Sigmoid colon (tissue), 7 donors: ENCODE measurements around the gene CAD. TPM values are rescaled to one million over a fixed set of nuclear protein-coding genes. Genes with fewer than 3 reads are reported as not detected.
"Not testable (repeated sequence)": the region's sequence is repeated elsewhere in the genome, so short reads cannot be mapped to it uniquely, and the experiment has no call there.

Experiments used
- DNase-seq: peaks from one replicate; pipeline ENCODE4 v3.0.0-alpha.2; 2019
- H3K27ac ChIP-seq, 4 donors: fragments of 200-600 bp; sonication (generic); one replicate each; pipeline ENCODE4 v1.5.1; 2016 to 2019; ENCODE audit warnings: mild to moderate bottlenecking in 1 of 4
- H3K27me3 ChIP-seq, 3 donors: fragments of 200-600 bp; sonication (generic); one replicate each; pipeline ENCODE4 v1.5.1; 2019; ENCODE audit warnings: mild to moderate bottlenecking in 1 of 3
- H3K36me3 ChIP-seq, 4 donors: fragments of 200-600 bp; sonication (generic); one replicate each; pipeline ENCODE4 v1.5.1; 2016 to 2019
- H3K4me1 ChIP-seq, 4 donors: fragments of 200-600 bp; sonication (generic); one replicate each; pipeline ENCODE4 v1.5.1; 2017 to 2019
- H3K4me3 ChIP-seq, 4 donors: fragments of 200-600 bp; sonication (generic); one replicate each; pipeline ENCODE4 v1.5.1; 2017 to 2019; ENCODE audit warnings: mild to moderate bottlenecking in 2 of 4, moderate library complexity in 1 of 4
- H3K9me3 ChIP-seq, 4 donors: fragments of 200-600 bp in 3 of 4; sonication (generic) in 3 of 4; one replicate each; pipeline versions ENCODE4 v1.5.1 to v1.6.1; 2013 to 2019
- EP300 ChIP-seq, 4 donors: sonication (generic); formaldehyde crosslinking; IDR thresholded peaks; one replicate each; pipeline ENCODE4 v1.6.1; 2017; ENCODE audit warnings: antibody characterized with exemption in 4 of 4
- POLR2A ChIP-seq, 2 donors: fragments of 450-650 bp; IDR thresholded peaks; one replicate each; pipeline ENCODE4 v1.6.1; 2016; ENCODE audit warnings: antibody characterized with exemption in 2 of 2, mild to moderate bottlenecking in 2 of 2, moderate library complexity in 2 of 2
- POLR2AphosphoS5 ChIP-seq, 4 donors: sonication (generic); formaldehyde crosslinking; IDR thresholded peaks; one replicate each; pipeline ENCODE4 v1.6.1; 2017; ENCODE audit warnings: antibody characterized with exemption in 4 of 4
- WGBS, 2 donors: extraction: QIAGEN DNeasy Blood & Tissue Kit; methylation state at CpG; one replicate each; pipeline ENCODE4 v1.1.7; 2013; 5-methylcytosine and 5-hydroxymethylcytosine counted together
- intact Hi-C: fragments of 100-400 bp; cut with DNase I; formaldehyde crosslinking; loops from one replicate; pipeline ENCODE4 v1.15.1; 2023
- polyA plus RNA-seq, 3 donors: library from polyadenylated mRNA; stranded (reverse); fragments of 200-250 nt; gene quantifications; one replicate each; pipeline ENCODE4 v1.2.3, GENCODE V29; 2013
- total RNA-seq, 4 donors: library from RNA; depleted of rRNA; stranded (reverse); fragments of >200 nt; gene quantifications; one replicate each; pipeline ENCODE4 v1.1.0, GENCODE V29; 2016
- TF ChIP-seq, protein P1 (sequence below), 4 experiments: fragments of 450-650 bp in 3 of 4; fragments of 200-600 bp in 1 of 4; IDR thresholded peaks; one replicate each; pipeline ENCODE4 v1.5.1; 2016 to 2019; ENCODE audit warnings: antibody characterized with exemption in 4 of 4, mild to moderate bottlenecking in 3 of 4, moderate library complexity in 2 of 4
- donor health status: healthy with polysubstance abuse.
- donor health status: Bipolar disorder and iron deficiency.
- donor health status: healthy.

The CAD gene
- total and polyA plus RNA-seq, 7 donors, result 1.8 to 27.4 (median 12.8) TPM

DNA sequence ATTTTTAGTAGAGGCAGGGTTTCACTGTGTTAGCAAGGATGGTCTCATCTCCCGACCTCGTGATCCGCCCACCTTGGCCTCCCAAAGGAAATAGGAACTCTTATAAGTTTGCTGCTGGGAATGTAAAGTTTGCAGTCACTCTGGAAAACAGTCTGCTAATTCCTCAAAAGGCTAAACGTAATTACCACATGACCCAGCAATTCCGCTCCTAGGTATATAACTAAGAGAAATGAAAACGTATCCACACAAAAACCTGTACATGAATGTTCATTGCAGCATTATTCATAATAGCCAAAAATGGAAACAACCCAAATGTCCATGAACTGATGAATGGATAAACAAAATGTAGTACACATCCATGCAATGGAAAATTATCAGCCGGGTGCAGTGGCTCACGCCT lies 27.2 kb upstream of the CAD start:
- 93% methylated on average over 8 of the region's 8 CpGs for WGBS, 2 donors
- DNase-seq, result no peak
- H3K27ac ChIP-seq, result no peak overlapping the region
- no peaks in the 10 kb centered on the region for H3K36me3 ChIP-seq
- no peak for TF ChIP-seq POLR2A (IDR thresholded peaks at IDR 0.05)
- TF ChIP-seq EP300 (IDR thresholded peaks at IDR 0.05), result no peak
- TF ChIP-seq, protein P1, sequence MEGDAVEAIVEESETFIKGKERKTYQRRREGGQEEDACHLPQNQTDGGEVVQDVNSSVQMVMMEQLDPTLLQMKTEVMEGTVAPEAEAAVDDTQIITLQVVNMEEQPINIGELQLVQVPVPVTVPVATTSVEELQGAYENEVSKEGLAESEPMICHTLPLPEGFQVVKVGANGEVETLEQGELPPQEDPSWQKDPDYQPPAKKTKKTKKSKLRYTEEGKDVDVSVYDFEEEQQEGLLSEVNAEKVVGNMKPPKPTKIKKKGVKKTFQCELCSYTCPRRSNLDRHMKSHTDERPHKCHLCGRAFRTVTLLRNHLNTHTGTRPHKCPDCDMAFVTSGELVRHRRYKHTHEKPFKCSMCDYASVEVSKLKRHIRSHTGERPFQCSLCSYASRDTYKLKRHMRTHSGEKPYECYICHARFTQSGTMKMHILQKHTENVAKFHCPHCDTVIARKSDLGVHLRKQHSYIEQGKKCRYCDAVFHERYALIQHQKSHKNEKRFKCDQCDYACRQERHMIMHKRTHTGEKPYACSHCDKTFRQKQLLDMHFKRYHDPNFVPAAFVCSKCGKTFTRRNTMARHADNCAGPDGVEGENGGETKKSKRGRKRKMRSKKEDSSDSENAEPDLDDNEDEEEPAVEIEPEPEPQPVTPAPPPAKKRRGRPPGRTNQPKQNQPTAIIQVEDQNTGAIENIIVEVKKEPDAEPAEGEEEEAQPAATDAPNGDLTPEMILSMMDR (IDR thresholded peaks at IDR 0.05), result no peak
- TF ChIP-seq POLR2AphosphoS5 (IDR thresholded peaks at IDR 0.05), result no peak
- peaks cover 0 to 10% (median 3%) of the 10 kb centered on the region in 4 donors for H3K4me1 ChIP-seq
- no peak overlapping the region for H3K4me3 ChIP-seq
- intact Hi-C loops, result loop anchor here (2.0 kb wide), 1 partner anchor 91 kb away; no protein-coding TSS in a partner anchor
- H3K9me3 ChIP-seq, result no peaks in the 10 kb centered on the region
- H3K27me3 ChIP-seq, result no peaks in the 10 kb centered on the region

DNA sequence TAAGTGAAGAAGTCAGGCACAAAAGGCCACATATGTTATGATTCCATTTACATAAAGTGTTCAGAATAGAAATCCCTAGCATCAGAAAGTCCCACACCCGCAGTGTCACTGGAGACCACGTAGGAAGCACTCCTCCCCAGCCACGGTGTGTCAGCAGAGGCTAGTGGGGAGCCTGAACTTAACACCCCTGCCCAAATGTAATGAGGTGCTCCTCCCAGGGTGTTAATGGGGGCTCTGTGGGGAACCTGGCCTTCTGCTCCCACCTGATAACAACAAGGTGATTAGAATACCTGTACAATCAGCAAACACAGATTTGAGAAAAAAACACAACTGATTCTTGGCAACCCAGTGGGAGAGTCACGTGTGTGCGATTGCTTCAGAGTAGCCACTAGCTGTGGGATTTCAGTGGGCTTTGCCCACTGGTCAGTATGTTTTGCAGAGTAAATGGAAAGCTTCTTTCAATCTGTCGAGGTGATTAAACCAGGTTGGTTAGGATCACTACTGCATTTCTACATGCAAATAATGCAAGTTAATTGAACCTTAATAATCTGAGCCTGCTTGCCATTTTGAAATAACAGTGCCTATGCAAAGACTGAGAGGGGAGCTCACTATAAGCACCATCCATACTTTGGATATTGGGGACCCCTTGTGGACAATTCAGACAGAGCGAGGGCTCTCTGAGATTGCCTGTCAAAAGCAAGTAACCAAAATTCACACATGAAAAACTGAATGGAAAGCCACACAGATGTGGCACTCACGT lies 25.9 kb upstream of the CAD start:
- WGBS, 2 donors, result 51 to 55% methylated on average over 8 of the region's 8 CpGs
- H3K4me3 ChIP-seq, result no peak overlapping the region
- intact Hi-C loops, result loop anchor here (2.0 kb wide), 1 partner anchor 92 kb away; no protein-coding TSS in a partner anchor
- DNase-seq, result no peak
- H3K36me3 ChIP-seq, result no peaks in the 10 kb centered on the region
- H3K9me3 ChIP-seq, result no peaks in the 10 kb centered on the region
- no peaks in the 10 kb centered on the region for H3K27me3 ChIP-seq
- no peak overlapping the region for H3K27ac ChIP-seq
- H3K4me1 ChIP-seq, result no peaks in the 10 kb centered on the region
- TF ChIP-seq POLR2A (IDR thresholded peaks at IDR 0.05), result no peak
- TF ChIP-seq, protein P1 (IDR thresholded peaks at IDR 0.05), result peak in 3 of 4 experiments; percentile 11 to 51 (median 25)

DNA sequence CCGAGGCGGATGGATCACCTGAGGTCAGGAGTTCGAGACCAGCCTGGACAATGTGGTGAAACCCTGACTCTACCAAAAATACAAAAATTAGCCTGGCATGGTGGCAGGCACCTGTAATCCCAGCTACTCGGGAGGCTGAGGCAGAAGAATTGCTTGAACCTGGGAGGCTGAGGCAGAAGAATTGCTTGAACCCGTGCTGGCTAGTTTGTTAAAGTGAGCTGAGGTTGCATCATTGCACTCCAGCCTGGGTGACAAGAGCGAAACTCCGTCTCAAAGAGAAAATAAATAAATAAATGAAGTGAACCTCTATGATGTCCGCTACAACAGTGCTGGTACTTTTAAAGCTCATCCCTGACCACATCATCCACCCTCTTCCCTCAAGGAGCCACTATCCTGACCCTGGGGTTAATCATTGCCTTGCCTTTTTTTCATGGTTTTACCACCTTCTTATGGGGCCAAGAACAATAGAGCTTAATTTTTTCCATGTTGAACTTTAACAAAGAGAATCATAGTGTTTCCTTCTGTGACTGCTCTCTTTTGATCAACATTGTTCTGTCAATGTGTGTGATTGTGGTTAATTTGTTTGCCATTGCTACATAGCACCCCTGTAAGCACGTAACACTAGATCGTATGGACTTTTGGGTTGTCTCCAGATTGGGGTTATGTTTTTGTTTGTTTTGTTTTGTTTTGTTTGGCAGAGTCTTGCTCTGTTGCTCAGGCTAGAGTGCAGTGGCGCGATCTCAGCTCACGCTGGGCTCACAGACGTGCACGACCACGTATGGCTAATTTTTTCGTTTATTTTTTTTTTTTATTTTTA lies 22.4 kb upstream of the CAD start:
- Histone ChIP-seq H3K27ac (no peak overlapping the region), H3K4me1 (no peaks in the 10 kb centered on the region), H3K36me3 (peaks cover 0 to under 1% (median 0%) of the 10 kb centered on the region in 4 donors), H3K27me3 (no peaks in the 10 kb centered on the region), H3K9me3 (no peaks in the 10 kb centered on the region), H3K4me3 (no peak overlapping the region)
- no peak for DNase-seq
- WGBS, 2 donors, result 24 to 67% methylated on average over 17 of the region's 17 CpGs
- no peak for TF ChIP-seq EP300 (IDR thresholded peaks at IDR 0.05)
- no peak for TF ChIP-seq POLR2AphosphoS5 (IDR thresholded peaks at IDR 0.05)
- TF ChIP-seq, protein P1 (IDR thresholded peaks at IDR 0.05), result no peak
- TF ChIP-seq POLR2A (IDR thresholded peaks at IDR 0.05), result no peak
- intact Hi-C loops, result no loop called here

DNA sequence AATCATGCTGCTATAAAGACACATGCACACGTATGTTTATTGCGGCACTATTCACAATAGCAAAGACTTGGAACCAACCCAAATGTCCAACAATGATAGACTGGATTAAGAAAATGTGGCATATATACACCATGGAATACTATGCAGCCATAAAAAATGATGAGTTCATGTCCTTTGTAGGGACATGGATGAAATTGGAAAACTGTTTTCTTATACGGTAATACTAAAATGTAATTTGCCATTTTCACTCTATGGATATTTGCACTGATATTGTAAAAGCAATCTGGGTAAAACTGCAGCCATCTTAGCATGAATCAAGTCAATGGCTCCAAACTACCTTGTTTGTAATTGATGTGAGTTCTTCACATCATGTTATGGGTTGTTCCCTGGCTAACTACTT lies 21.4 kb upstream of the CAD start:
- WGBS, 2 donors, result 41 to 75% methylated on average over 3 of the region's 3 CpGs
- H3K27ac ChIP-seq, H3K4me3 ChIP-seq, H3K27me3 ChIP-seq, intact Hi-C loops, H3K4me1 ChIP-seq, H3K9me3 ChIP-seq, DNase-seq: not testable (repeated sequence)
- H3K36me3 ChIP-seq, result peaks cover 0 to 11% (median 2%) of the 10 kb centered on the region in 4 donors

DNA sequence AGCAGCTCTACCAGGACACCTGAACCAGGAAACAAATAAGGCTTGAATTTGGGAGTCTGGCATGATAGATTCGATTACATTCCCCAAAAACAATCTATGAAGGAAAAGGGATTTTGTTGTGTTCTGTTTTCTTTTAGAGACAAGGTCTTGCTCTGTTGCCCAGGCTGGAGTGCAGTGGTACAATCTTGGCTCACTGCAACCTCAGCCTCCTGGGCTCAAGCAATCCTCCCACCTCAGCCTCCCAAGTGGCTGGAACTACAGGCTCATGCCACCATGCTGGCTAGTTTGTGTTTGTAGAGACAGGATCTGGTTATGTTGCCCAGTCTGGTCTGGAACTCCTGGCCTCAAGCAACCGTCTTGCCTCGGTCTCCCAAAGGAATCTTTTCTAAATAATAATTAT lies 19.1 kb upstream of the CAD start:
- H3K4me3 ChIP-seq, H3K9me3 ChIP-seq, H3K27ac ChIP-seq, H3K4me1 ChIP-seq, intact Hi-C loops, H3K27me3 ChIP-seq, DNase-seq: not testable (repeated sequence)
- WGBS, 2 donors, result 94 to 96% methylated on average over 3 of the region's 3 CpGs
- peaks cover 0 to 29% (median 5%) of the 10 kb centered on the region in 4 donors for H3K36me3 ChIP-seq
